ENCODE results near the gene NR2C1.
"Not testable (repeated sequence)": the region's sequence is repeated elsewhere in the genome, so short reads cannot be mapped to it uniquely, and the experiment has no call there.

Gene NR2C1

DNA sequence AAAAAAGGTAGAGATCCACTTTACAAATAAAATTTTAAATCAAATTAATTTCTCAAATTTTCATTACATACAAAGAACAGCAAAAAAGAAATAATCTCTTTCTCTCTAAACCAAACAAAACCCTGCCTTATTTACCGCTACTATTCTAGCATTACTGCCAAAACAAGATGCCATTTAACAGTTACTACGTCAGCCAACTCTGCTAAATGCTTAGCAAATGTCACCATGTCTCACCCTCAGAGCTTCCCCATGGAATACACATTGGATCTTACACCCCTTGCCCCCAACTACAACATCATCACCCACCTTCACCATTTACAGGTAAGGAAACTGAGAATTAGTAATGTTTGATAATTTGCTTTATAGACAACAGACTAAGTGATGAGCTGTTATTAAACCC lies 23.0 kb upstream of the NR2C1 start:
- TF ChIP-seq, protein P1, sequence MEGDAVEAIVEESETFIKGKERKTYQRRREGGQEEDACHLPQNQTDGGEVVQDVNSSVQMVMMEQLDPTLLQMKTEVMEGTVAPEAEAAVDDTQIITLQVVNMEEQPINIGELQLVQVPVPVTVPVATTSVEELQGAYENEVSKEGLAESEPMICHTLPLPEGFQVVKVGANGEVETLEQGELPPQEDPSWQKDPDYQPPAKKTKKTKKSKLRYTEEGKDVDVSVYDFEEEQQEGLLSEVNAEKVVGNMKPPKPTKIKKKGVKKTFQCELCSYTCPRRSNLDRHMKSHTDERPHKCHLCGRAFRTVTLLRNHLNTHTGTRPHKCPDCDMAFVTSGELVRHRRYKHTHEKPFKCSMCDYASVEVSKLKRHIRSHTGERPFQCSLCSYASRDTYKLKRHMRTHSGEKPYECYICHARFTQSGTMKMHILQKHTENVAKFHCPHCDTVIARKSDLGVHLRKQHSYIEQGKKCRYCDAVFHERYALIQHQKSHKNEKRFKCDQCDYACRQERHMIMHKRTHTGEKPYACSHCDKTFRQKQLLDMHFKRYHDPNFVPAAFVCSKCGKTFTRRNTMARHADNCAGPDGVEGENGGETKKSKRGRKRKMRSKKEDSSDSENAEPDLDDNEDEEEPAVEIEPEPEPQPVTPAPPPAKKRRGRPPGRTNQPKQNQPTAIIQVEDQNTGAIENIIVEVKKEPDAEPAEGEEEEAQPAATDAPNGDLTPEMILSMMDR (IDR thresholded peaks at IDR 0.05; ENCODE audit: low read depth, low read length, poor library complexity, severe bottlenecking): no peak
- TF ChIP-seq EZH2phosphoT487 (IDR thresholded peaks at IDR 0.05; ENCODE audit: borderline replicate concordance, low read length): no peak
- H3K27me3 ChIP-seq (ENCODE audit: control insufficient read depth, low read length): no peaks in the 10 kb centered on the region
- H3K36me3 ChIP-seq (ENCODE audit: control insufficient read depth, low read length): peaks cover 66% of the 10 kb centered on the region
- no peaks in the 10 kb centered on the region for H3K9me3 ChIP-seq (ENCODE audit: control insufficient read depth, insufficient read depth, low read length)
- H3K9me2 ChIP-seq (replicated peaks; ENCODE audit: control insufficient read depth, low read length): no peaks in the 10 kb centered on the region
- no peaks in the 10 kb centered on the region for H3K4me1 ChIP-seq (ENCODE audit: control insufficient read depth, low read length)
- no peaks in the 10 kb centered on the region for H4K20me1 ChIP-seq (ENCODE audit: control insufficient read depth, insufficient read depth, low read depth, low read length)
- H3K27ac ChIP-seq (ENCODE audit: low read depth, low read length): no peak overlapping the region
- H3K4me2 ChIP-seq (ENCODE audit: low read length): no peak overlapping the region
- H3K79me2 ChIP-seq (ENCODE audit: control insufficient read depth, low read length): no peaks in the 10 kb centered on the region
- no peaks in the 10 kb centered on the region for H3F3A ChIP-seq (ENCODE audit: control insufficient read depth, insufficient read depth)
- H3K4me3 ChIP-seq (ENCODE audit: low read length): no peak overlapping the region

DNA sequence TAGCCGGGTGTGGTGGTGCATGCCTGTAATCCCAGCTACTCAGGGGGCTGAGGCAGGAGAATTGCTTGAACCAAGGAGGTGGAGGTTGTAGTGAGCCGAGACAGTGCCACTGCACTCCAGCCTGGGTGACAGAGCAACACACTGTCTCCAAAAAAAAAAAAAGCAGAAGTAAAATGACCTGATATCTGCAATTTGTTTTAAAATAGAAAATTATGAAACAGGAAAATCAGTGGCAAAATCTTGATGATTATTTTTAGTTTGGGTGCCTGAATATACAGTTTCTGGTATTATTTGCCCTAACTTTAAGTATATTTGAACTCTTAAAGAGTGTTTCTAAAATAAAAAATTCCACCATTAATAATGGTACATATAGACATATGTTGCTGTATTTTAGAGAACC lies 22.4 kb upstream of the NR2C1 start:
- H3K79me2 ChIP-seq (ENCODE audit: control insufficient read depth, low read length); H3K27me3 ChIP-seq (ENCODE audit: control insufficient read depth, low read length); H3K4me3 ChIP-seq (ENCODE audit: low read length): not testable (repeated sequence)

DNA sequence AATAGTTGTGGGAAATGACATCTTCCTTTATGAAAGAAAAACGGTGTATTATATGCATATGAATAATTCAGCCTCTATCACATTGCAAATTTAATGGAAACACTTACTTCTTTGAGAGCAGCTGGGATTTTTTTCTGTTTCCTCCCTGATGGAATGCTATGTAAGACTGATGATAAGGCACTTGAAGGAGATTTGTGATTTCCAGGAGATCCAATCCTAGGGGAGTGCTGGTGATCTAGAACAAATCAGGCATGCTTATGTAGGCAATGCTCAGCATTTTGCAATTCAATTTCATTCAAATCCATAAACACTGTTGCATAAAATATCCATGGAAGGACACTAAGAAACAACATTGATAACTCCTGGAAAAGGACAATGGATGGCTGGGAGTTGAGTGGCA lies 16.0 kb upstream of the NR2C1 start:
- Histone ChIP-seq H3K4me2 (ENCODE audit: low read length) (no peak overlapping the region), H3K27me3 (ENCODE audit: control insufficient read depth, low read length) (no peaks in the 10 kb centered on the region), H3K9me2 (replicated peaks; ENCODE audit: control insufficient read depth, low read length) (no peaks in the 10 kb centered on the region), H3K9me3 (ENCODE audit: control insufficient read depth, insufficient read depth, low read length) (no peaks in the 10 kb centered on the region), H3K36me3 (ENCODE audit: control insufficient read depth, low read length) (peaks cover 79% of the 10 kb centered on the region), H3K4me1 (ENCODE audit: control insufficient read depth, low read length) (peaks cover 17% of the 10 kb centered on the region), H3K27ac (ENCODE audit: low read depth, low read length) (no peak overlapping the region), H3F3A (ENCODE audit: control insufficient read depth, insufficient read depth) (peaks cover 4% of the 10 kb centered on the region; the same call in 1 of the 2 replicates), H3K4me3 (ENCODE audit: low read length) (no peak overlapping the region), H4K20me1 (ENCODE audit: control insufficient read depth, insufficient read depth, low read depth, low read length) (no peaks in the 10 kb centered on the region), H3K79me2 (ENCODE audit: control insufficient read depth, low read length) (0 out of 2 replicates have a peak, but pooled peaks cover 4% of the 10 kb centered on the region)
- TF ChIP-seq, protein P1 (IDR thresholded peaks at IDR 0.05; ENCODE audit: low read depth, low read length, poor library complexity, severe bottlenecking): no peak
- no peak for TF ChIP-seq EZH2phosphoT487 (IDR thresholded peaks at IDR 0.05; ENCODE audit: borderline replicate concordance, low read length)

More for the DNA sequence above, 22.4 kb upstream of the NR2C1 start:
- H3K27ac ChIP-seq (ENCODE audit: low read depth, low read length); H3K4me1 ChIP-seq (ENCODE audit: control insufficient read depth, low read length); H3K9me3 ChIP-seq (ENCODE audit: control insufficient read depth, insufficient read depth, low read length); H3F3A ChIP-seq (ENCODE audit: control insufficient read depth, insufficient read depth); H3K4me2 ChIP-seq (ENCODE audit: low read length); H3K9me2 ChIP-seq (replicated peaks; ENCODE audit: control insufficient read depth, low read length); H4K20me1 ChIP-seq (ENCODE audit: control insufficient read depth, insufficient read depth, low read depth, low read length): not testable (repeated sequence)
- H3K36me3 ChIP-seq (ENCODE audit: control insufficient read depth, low read length): peaks cover 70% of the 10 kb centered on the region

DNA sequence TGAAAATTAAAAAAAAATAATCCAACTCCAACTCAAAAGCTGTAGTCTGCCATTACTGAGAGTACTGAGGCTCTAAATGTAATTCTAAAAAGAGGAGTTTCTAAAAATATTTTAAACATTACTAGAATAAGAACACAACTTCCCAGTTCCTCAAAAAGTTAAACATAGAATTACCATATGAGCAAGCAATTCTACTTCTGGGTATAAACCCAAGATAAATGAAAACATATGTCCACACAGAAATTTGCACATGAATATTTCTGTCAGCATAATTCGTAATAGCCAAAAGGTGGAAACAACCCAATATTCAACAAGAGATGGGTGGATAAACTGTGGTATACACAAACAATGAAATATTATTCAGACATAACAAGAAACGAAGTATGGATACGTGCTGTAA lies 15.0 kb upstream of the NR2C1 start:
- H3K27me3 ChIP-seq (ENCODE audit: control insufficient read depth, low read length): no peaks in the 10 kb centered on the region
- H3K9me3 ChIP-seq (ENCODE audit: control insufficient read depth, insufficient read depth, low read length): no peaks in the 10 kb centered on the region
- H3K36me3 ChIP-seq (ENCODE audit: control insufficient read depth, low read length): peaks cover 85% of the 10 kb centered on the region
- no peak overlapping the region for H3K27ac ChIP-seq (ENCODE audit: low read depth, low read length)
- no peak overlapping the region for H3K4me3 ChIP-seq (ENCODE audit: low read length)
- TF ChIP-seq, protein P1 (IDR thresholded peaks at IDR 0.05; ENCODE audit: low read depth, low read length, poor library complexity, severe bottlenecking): no peak
- TF ChIP-seq EZH2phosphoT487 (IDR thresholded peaks at IDR 0.05; ENCODE audit: borderline replicate concordance, low read length): no peak
- H4K20me1 ChIP-seq (ENCODE audit: control insufficient read depth, insufficient read depth, low read depth, low read length): no peaks in the 10 kb centered on the region
- no peak overlapping the region for H3K4me2 ChIP-seq (ENCODE audit: low read length)
- H3K4me1 ChIP-seq (ENCODE audit: control insufficient read depth, low read length): peaks cover 17% of the 10 kb centered on the region
- H3F3A ChIP-seq (ENCODE audit: control insufficient read depth, insufficient read depth): peaks cover 6% of the 10 kb centered on the region; the same call in 1 of the 2 replicates
- H3K9me2 ChIP-seq (replicated peaks; ENCODE audit: control insufficient read depth, low read length): no peaks in the 10 kb centered on the region
- H3K79me2 ChIP-seq (ENCODE audit: control insufficient read depth, low read length): 0 out of 2 replicates have a peak, but pooled peaks cover 4% of the 10 kb centered on the region
